DOHH2 (cell line): ENCODE measurements around the gene DHRS1.
A peak's percentile ranks its signal among the peaks of the same experiment; 100 is the strongest.

ENCODE experiments used
- H3F3A ChIP-seq: fragments of 200-600 bp; sonication (generic), shearing (Covaris generic); 2 replicates; pipeline ENCODE4 v1.6.0; 2016; ENCODE audit warnings: antibody characterized with exemption, mild to moderate bottlenecking; ENCODE audit not compliant: control insufficient read depth, insufficient read depth
- H3K27ac ChIP-seq: fragments of 200-600 bp; sonication (generic); 2 replicates; pipeline ENCODE4 v1.5.1; 2014; ENCODE audit warnings: low read depth, mild to moderate bottlenecking, low read length, moderate library complexity
- H3K27me3 ChIP-seq: fragments of 200-600 bp; sonication (generic); 2 replicates; pipeline ENCODE4 v1.6.1; 2014; ENCODE audit warnings: mild to moderate bottlenecking, low read length, mixed read lengths; ENCODE audit not compliant: control insufficient read depth
- H3K36me3 ChIP-seq: fragments of 200-600 bp; sonication (generic); 2 replicates; pipeline ENCODE4 v1.6.1; 2014; ENCODE audit warnings: mild to moderate bottlenecking, low read length, moderate library complexity, mixed read lengths; ENCODE audit not compliant: control insufficient read depth
- H3K4me1 ChIP-seq: fragments of 200-600 bp; sonication (generic); 2 replicates; pipeline ENCODE4 v1.6.1; 2014; ENCODE audit warnings: mild to moderate bottlenecking, low read length, mixed read lengths; ENCODE audit not compliant: control insufficient read depth
- H3K4me2 ChIP-seq: fragments of 200-600 bp; sonication (generic); 2 replicates; pipeline ENCODE4 v1.6.0; 2014; ENCODE audit warnings: mild to moderate bottlenecking, low read length, moderate library complexity
- H3K4me3 ChIP-seq: fragments of 200-600 bp; sonication (generic); 2 replicates; pipeline ENCODE4 v1.5.1; 2014; ENCODE audit warnings: mild to moderate bottlenecking, low read length, mixed read lengths
- H3K79me2 ChIP-seq: fragments of 200-600 bp; sonication (generic); 2 replicates; pipeline ENCODE4 v1.6.1; 2014; ENCODE audit warnings: mild to moderate bottlenecking, low read length, mixed read lengths; ENCODE audit not compliant: control insufficient read depth
- H3K9me2 ChIP-seq: fragments of 200-600 bp; sonication (generic); replicated peaks from 2 replicates; pipeline ENCODE4 v1.6.1; 2014; ENCODE audit warnings: mild to moderate bottlenecking, low read length, mixed read lengths; ENCODE audit not compliant: control insufficient read depth
- H3K9me3 ChIP-seq: fragments of 200-600 bp; sonication (generic); 2 replicates; pipeline ENCODE4 v1.6.1; 2014; ENCODE audit warnings: antibody characterized with exemption, low read length, mixed read lengths; ENCODE audit not compliant: control insufficient read depth, insufficient read depth
- H4K20me1 ChIP-seq: fragments of 200-600 bp; sonication (generic); 2 replicates; pipeline ENCODE4 v1.6.0; 2014; ENCODE audit warnings: low read depth, mild to moderate bottlenecking, antibody characterized with exemption, low read length, moderate library complexity; ENCODE audit not compliant: control insufficient read depth, insufficient read depth
- EZH2phosphoT487 ChIP-seq: fragments of 200-600 bp; sonication (generic); IDR thresholded peaks from 2 replicates; pipeline ENCODE4 v1.6.1; 2017; ENCODE audit warnings: borderline replicate concordance, mild to moderate bottlenecking, antibody characterized with exemption, low read length, moderate library complexity, mixed read lengths
- TF ChIP-seq, protein P1 (sequence below): fragments of 200-600 bp; sonication (generic); IDR thresholded peaks from one replicate; pipeline ENCODE4 v1.5.1; 2014; ENCODE audit warnings: antibody characterized with exemption, mild to moderate bottlenecking, low read depth, low read length; ENCODE audit not compliant: poor library complexity, severe bottlenecking

The DHRS1 gene

GRCh38 chr14:24299255-24300191, at the start of gene DHRS1, which contains the start of gene NOP9:
Gene DHRS1 (minus strand): TSS chr14:24299780. CDS start chr14:24299106, 674 bp downstream.
Gene NOP9 (plus strand): TSS chr14:24299850. CDS start chr14:24299955, 105 bp downstream.
- H4K20me1 ChIP-seq, result no peaks in the 10 kb centered on the region; the same call in 1 of the 2 replicates
- TF ChIP-seq, protein P1, sequence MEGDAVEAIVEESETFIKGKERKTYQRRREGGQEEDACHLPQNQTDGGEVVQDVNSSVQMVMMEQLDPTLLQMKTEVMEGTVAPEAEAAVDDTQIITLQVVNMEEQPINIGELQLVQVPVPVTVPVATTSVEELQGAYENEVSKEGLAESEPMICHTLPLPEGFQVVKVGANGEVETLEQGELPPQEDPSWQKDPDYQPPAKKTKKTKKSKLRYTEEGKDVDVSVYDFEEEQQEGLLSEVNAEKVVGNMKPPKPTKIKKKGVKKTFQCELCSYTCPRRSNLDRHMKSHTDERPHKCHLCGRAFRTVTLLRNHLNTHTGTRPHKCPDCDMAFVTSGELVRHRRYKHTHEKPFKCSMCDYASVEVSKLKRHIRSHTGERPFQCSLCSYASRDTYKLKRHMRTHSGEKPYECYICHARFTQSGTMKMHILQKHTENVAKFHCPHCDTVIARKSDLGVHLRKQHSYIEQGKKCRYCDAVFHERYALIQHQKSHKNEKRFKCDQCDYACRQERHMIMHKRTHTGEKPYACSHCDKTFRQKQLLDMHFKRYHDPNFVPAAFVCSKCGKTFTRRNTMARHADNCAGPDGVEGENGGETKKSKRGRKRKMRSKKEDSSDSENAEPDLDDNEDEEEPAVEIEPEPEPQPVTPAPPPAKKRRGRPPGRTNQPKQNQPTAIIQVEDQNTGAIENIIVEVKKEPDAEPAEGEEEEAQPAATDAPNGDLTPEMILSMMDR, result no peak
- TF ChIP-seq EZH2phosphoT487, result no peak
- peak within 1 kb of the TSS; percentile 31; the same call in 1 of the 2 replicates for H3K27ac ChIP-seq
- H3K4me1 ChIP-seq, result peaks cover 32% of the 10 kb centered on the region
- H3F3A ChIP-seq, result 0 out of 2 replicates have a peak, but pooled peaks cover 3% of the 10 kb centered on the region
- H3K27me3 ChIP-seq, result no peaks in the 10 kb centered on the region
- H3K4me2 ChIP-seq, result peak within 1 kb of the TSS; percentile 72
- H3K79me2 ChIP-seq, result peaks cover 34% of the 10 kb centered on the region
- peaks cover 57% of the 10 kb centered on the region for H3K36me3 ChIP-seq
- no peaks in the 10 kb centered on the region for H3K9me2 ChIP-seq
- no peaks in the 10 kb centered on the region for H3K9me3 ChIP-seq
- H3K4me3 ChIP-seq, result peak within 1 kb of the TSS; percentile 87

DNA sequence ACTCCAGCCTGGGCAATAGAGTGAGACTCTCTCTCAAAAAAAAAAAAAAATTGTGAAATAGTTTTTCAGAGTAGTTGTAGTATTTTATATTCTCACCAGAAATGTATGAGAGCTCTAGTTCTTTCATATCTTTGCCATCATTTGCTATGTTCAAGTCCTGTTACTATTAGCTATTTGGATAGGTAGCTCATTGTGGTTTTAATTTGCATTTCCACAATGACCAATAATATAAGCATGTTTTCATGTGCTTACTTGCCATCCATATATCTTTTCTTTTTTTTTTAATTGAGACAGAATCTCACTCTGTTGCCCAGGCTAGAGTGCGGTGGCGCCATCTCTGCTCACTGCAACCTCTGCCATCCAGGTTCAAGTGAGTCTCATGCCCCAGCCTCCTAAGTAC, 48.6 kb upstream of the DHRS1 start:
- no peaks in the 10 kb centered on the region; the same call in 1 of the 2 replicates for H3F3A ChIP-seq
- no peaks in the 10 kb centered on the region for H4K20me1 ChIP-seq
- TF ChIP-seq EZH2phosphoT487, result no peak
- TF ChIP-seq, protein P1, result no peak
- H3K27ac ChIP-seq, result no peak overlapping the region
- no peaks in the 10 kb centered on the region for H3K9me3 ChIP-seq
- H3K36me3 ChIP-seq, result no peaks in the 10 kb centered on the region
- H3K9me2 ChIP-seq, result no peaks in the 10 kb centered on the region
- no peaks in the 10 kb centered on the region for H3K79me2 ChIP-seq
- H3K4me2 ChIP-seq, result no peak overlapping the region
- no peak overlapping the region for H3K4me3 ChIP-seq
- no peaks in the 10 kb centered on the region for H3K4me1 ChIP-seq
- peaks cover 46% of the 10 kb centered on the region for H3K27me3 ChIP-seq

DNA sequence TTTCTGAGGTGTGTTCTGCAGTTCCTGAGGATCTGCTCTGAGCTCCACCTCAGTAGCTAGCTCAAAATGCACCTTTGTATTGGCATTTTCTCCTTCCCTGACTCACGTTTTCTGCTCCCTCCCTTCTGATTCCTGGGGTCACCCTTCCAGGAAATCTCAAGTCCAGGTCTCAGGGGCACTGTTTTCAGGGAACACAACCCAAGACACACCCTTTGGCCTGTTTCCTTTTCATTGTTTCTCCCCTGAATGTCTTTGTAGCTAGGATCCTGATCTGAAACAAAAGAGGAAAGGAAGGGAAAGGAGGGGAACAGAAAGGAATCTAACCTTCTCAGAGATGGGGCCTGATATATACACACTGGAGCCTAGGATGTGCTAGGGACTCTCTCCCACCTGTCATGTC, 47.6 kb upstream of the DHRS1 start:
- no peaks in the 10 kb centered on the region for H3K4me1 ChIP-seq
- no peaks in the 10 kb centered on the region for H3K9me3 ChIP-seq
- no peaks in the 10 kb centered on the region for H3K36me3 ChIP-seq
- no peak for TF ChIP-seq EZH2phosphoT487
- TF ChIP-seq, protein P1, result no peak
- no peaks in the 10 kb centered on the region; the same call in 1 of the 2 replicates for H3F3A ChIP-seq
- peaks cover 45% of the 10 kb centered on the region for H3K27me3 ChIP-seq
- no peak overlapping the region for H3K27ac ChIP-seq
- H3K4me2 ChIP-seq, result no peak overlapping the region
- H3K4me3 ChIP-seq, result no peak overlapping the region
- H3K79me2 ChIP-seq, result no peaks in the 10 kb centered on the region
- H4K20me1 ChIP-seq, result no peaks in the 10 kb centered on the region
- no peaks in the 10 kb centered on the region for H3K9me2 ChIP-seq
